ENCODE results near the gene GNG12. TPM values are rescaled to one million over a fixed set of nuclear protein-coding genes. Genes with fewer than 3 reads are reported as not detected.
A peak's percentile ranks its signal among the peaks of the same experiment; 100 is the strongest.

GNG12 gene
- total RNA-seq = 18.4 and 18.5 TPM in 2 replicates
- long read RNA-seq, full-length matches to known transcripts = 70 of 85 reads
- long read RNA-seq, partial matches to known transcripts = 4 of 85 reads
- long read RNA-seq, other reads (novel, unspliced or antisense) = 11 of 85 reads

DNA sequence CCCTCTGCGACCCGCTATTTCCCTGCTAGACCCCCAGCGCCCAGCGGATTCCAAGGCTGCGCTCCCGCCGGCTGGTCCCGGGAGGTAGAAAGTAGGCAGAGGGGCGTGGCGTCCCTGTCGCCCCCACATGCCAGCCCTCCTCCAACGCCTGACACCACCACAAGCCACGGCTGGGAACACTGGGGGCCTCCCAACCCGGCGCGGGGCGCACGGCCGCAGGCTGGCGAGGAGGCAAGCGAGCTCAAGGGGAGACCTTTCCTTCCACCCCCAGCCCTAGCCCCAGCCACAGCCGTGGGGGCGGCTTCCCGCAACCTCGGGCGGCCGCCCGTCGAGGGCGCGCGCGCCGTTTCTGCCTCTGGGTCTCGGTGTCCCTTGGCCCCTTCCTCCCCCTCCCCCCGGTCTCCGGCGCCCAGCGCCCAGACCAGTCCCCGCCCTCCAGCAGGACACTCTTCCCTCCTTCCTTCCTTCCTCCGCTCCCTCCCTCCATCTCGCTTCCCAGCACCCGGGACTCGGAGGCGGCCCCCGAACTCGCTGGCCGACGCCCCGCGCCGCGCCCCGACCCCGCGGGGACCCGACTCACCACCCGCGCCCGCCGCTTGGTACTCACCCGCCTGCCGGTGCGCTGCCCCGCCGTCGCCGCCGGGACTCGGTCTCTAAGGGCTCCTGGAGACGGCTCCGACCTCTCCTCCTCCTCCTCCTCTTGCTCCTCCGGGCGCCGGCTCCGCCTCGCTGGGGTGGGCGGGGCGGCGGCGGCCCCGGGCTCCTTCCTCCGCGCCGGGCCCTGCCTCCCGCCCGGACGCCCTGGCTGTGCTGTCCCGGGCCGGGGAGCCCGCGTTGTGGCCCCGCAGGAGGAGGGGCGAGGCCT is at the start of gene GNG12:
GNG12 (minus strand) TSS at position 731 of the 865 bp plus-strand sequence. CDS start 125,781 bp downstream, outside the sequence.
- peak; percentile 58 for DNase-seq (ENCODE audit: low read depth, low spot score)
- Mint-ChIP-seq H3K36me3 (ENCODE audit: low read depth) (no peaks in the 10 kb centered on the region), H3K4me1 (peaks cover 18% of the 10 kb centered on the region), H3K27ac (ENCODE audit: unreplicated experiment) (peak within 1 kb of the TSS; percentile 99), H3K27me3 (ENCODE audit: low read depth) (peaks cover 43% of the 10 kb centered on the region), H3K4me3 (peak within 1 kb of the TSS; percentile 99), H3K9me3 (no peaks in the 10 kb centered on the region)
- TF ChIP-seq, protein P1, sequence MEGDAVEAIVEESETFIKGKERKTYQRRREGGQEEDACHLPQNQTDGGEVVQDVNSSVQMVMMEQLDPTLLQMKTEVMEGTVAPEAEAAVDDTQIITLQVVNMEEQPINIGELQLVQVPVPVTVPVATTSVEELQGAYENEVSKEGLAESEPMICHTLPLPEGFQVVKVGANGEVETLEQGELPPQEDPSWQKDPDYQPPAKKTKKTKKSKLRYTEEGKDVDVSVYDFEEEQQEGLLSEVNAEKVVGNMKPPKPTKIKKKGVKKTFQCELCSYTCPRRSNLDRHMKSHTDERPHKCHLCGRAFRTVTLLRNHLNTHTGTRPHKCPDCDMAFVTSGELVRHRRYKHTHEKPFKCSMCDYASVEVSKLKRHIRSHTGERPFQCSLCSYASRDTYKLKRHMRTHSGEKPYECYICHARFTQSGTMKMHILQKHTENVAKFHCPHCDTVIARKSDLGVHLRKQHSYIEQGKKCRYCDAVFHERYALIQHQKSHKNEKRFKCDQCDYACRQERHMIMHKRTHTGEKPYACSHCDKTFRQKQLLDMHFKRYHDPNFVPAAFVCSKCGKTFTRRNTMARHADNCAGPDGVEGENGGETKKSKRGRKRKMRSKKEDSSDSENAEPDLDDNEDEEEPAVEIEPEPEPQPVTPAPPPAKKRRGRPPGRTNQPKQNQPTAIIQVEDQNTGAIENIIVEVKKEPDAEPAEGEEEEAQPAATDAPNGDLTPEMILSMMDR (conservative IDR thresholded peaks at IDR 0.05) = no peak

DNA sequence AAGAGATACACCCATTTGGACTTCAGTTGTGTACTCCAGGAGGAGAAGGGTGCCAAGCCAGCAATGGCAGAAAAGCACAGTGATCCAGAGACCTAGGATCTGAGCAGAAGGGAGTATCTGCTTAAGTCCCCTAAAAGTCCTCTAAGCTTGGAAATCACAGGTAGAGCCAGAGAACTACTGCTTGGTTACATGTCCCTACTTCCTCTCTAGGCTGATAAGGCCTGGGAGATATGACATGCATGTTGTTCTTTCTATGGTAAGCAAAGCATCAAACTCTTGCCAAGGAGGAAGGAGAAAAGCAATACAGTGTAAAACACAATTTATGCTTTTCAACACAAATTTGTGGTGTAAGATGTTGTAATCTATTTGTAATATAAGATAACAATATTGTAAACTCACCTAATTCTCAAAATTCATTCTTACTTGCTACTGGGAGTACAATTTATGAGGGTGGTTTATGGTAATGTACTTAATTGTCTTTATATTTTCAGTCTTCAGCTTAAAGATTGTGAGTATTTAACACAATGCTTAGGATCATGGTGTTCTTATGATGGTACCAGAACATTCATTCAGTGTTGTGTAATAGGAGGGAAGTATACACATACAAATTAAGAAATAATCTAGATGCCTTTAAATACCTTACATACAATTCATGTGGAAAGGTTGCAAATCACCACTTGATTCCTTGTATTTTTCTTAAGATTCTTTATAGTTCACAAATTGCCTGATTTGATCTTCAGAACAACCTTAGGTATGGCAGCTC is 49.1 kb upstream of the GNG12 start:
- DNase-seq (ENCODE audit: low read depth, low spot score) = no peak
- Mint-ChIP-seq H3K4me3 (no peak overlapping the region), H3K27ac (ENCODE audit: unreplicated experiment) (no peak overlapping the region), H3K4me1 (no peaks in the 10 kb centered on the region), H3K36me3 (ENCODE audit: low read depth) (no peaks in the 10 kb centered on the region), H3K9me3 (no peaks in the 10 kb centered on the region), H3K27me3 (ENCODE audit: low read depth) (no peaks in the 10 kb centered on the region)
- TF ChIP-seq, protein P1 (conservative IDR thresholded peaks at IDR 0.05) = no peak

DNA sequence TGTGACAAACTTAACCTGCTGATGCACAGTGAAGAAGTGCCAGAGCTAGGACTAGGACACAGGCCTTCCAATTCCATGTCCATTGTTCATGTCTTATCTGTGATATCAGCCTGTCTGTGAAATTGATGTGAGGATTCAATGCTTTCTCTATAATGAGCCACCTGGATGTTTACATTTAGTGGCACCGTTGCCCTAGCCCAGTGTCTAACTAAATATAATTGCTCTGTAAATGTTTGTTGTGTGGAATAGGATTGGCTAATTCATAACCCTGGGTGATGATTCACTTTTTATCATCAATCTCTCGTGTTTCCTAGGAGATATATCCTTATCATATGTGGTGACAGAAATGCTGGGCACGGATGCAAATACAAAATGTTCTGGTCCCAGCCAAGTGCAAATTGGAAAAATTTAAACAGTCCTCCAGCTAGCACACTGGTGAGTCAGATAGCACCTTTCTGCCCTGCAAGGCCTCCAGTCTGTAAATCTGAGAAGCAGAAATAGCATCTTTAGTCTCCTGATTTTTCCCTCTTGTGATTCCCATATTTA is 46.9 kb upstream of the GNG12 start:
- DNase-seq (ENCODE audit: low read depth, low spot score) = no peak
- Mint-ChIP-seq H3K36me3 (ENCODE audit: low read depth) (peaks cover 2% of the 10 kb centered on the region), H3K4me1 (no peaks in the 10 kb centered on the region), H3K27ac (ENCODE audit: unreplicated experiment) (no peak overlapping the region), H3K9me3 (no peaks in the 10 kb centered on the region), H3K27me3 (ENCODE audit: low read depth) (no peaks in the 10 kb centered on the region), H3K4me3 (no peak overlapping the region)
- TF ChIP-seq, protein P1 (conservative IDR thresholded peaks at IDR 0.05) = no peak

DNA sequence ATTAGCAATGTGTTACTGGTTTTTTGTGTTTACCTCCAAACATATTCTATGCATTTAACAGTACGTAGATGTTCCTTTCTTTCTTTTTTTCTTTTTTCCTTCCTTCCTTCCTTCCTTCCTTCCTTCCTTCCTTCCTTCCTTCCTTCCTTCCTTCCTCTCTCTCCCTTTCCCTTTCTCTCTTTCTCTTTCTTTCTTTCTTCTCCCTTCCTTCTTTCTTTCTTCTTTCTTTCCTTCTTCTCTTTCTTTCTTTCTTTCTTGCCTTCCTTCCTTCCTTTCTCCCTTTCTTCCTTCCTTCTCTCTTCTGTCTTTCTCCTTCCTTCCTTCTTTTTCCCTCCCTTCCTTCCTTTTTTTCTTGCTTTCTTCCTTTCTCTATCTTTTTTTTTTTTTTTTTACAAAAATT is 46.2 kb upstream of the GNG12 start:
- Mint-ChIP-seq H3K27ac (ENCODE audit: unreplicated experiment) (no peak overlapping the region), H3K4me1 (no peaks in the 10 kb centered on the region), H3K9me3 (no peaks in the 10 kb centered on the region), H3K36me3 (ENCODE audit: low read depth) (peaks cover 2% of the 10 kb centered on the region), H3K4me3 (no peak overlapping the region), H3K27me3 (ENCODE audit: low read depth) (no peaks in the 10 kb centered on the region)
- TF ChIP-seq, protein P1 (conservative IDR thresholded peaks at IDR 0.05) = no peak
- DNase-seq (ENCODE audit: low read depth, low spot score) = no peak

DNA sequence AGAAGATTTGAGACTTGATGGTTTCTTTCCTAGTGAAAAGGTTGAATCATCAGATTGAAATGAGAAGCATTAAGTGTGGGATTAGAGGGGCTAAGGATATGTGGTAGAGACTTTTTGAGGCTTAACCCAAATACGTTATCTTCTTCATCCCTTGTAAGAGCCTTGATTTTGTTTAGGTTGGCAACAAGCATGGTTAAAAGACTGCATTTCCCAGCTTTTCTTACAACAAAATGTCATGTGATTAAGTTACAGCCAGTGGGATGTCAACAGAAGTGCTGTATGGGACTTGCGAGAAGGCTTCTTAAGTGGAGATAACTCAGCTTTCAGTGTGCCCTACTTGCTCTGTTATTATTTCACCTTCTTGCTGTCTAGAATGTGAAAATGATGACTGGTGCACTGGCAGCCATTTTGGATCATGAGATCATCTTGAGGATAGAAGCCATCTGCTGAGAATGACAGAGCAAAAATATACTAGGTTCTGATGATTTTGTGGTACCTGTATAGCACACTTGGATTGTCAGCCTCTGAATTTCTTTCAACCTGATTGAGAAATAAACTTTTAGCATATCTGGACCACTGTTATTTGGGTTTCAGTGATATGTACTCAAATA is 41.3 kb upstream of the GNG12 start:
- Mint-ChIP-seq H3K4me3 (no peak overlapping the region), H3K9me3 (no peaks in the 10 kb centered on the region), H3K4me1 (no peaks in the 10 kb centered on the region), H3K27ac (ENCODE audit: unreplicated experiment) (no peak overlapping the region), H3K36me3 (ENCODE audit: low read depth) (peaks cover 2% of the 10 kb centered on the region), H3K27me3 (ENCODE audit: low read depth) (no peaks in the 10 kb centered on the region)
- DNase-seq (ENCODE audit: low read depth, low spot score) = no peak
- TF ChIP-seq, protein P1 (conservative IDR thresholded peaks at IDR 0.05) = no peak

Data from neural crest cell (in vitro differentiated cells).